ENCODE measurements around the gene ITPR3.
"Not testable (repeated sequence)": the region's sequence is repeated elsewhere in the genome, so short reads cannot be mapped to it uniquely, and the experiment has no call there.

Gene ITPR3

GRCh38 chr6:33590531-33591198, 30.5 kb upstream of the ITPR3 start:
- DNase-seq (ENCODE audit: low read depth in 1 of 2, low spot score in 1 of 2), result no peak

DNA sequence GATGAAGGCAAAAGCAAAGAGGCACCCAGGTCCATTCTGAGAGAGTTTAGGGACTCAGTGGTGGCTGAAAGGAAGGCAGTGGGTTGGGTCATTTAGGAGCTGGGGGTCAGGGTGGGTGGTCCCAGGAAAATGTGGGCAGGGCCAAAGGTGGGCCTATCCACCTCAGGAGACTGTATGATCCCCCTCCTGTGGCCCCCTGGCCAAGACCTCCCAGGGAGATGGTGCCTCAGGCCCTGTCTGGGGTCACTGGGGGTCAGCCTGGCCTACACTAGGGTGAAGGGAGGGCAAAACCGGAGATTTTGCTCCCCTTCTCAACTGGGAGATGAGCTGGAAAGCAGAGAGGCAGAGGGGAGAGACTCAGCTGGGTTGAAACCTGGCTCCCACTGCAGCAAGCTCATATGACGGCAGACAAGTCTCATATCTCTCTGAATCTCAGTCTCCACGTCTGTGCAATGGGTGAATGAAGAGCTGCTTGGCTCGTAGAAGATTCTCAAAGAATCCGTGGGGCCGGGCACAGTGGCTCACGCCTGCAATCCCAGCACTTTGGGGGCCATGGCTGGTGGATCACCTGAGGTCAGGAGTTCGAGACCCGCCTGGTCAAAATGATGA, 29.6 kb upstream of the ITPR3 start:
- no peak for DNase-seq (ENCODE audit: low read depth in 1 of 2, low spot score in 1 of 2)

GRCh38 chr6:33592280-33592594, 28.9 kb upstream of the ITPR3 start:
- no peak for DNase-seq (ENCODE audit: low read depth in 1 of 2, low spot score in 1 of 2)

DNA sequence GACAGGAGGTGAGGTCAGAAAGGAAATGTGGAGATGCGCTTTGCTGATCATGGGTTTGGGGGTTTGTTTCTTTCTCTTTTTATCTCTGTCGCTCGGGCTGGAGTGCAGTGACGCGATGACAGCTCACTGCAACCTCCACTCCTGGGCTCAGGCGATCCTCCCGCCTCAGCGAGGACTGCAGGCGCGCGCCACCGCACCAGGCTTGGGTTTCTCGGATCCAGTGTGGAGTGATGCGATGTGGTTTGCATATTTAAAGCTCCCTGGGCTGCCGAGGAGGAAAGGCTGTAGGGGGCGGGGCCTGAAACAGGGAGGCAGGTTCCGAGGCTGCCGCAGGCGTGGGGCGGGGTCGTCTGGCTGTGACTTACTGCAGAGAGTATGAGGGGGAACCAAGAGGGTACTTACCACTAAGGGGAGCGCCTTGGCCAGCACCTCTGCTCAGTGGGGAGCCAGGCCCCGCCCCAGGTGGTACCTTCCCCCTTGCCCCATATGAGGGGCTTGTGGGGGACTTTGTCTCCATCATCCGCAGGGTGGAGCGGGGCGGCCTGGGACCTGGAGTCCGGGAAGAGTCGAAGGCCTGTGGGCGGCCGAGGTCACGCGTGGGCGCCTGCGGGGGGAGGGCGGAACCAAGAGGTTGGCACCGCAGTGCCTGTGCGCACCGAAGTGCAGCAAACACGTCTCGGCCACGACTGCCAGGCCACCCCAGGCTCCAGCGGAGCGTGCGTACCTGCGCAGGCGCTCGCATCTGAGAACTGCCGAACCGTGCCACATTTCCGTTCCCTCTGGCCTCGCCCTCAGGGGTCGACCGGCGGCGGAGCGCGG, 28.3 kb upstream of the ITPR3 start:
- DNase-seq (ENCODE audit: low read depth in 1 of 2, low spot score in 1 of 2), result peak in 1 of 2 donors; percentile 28

DNA sequence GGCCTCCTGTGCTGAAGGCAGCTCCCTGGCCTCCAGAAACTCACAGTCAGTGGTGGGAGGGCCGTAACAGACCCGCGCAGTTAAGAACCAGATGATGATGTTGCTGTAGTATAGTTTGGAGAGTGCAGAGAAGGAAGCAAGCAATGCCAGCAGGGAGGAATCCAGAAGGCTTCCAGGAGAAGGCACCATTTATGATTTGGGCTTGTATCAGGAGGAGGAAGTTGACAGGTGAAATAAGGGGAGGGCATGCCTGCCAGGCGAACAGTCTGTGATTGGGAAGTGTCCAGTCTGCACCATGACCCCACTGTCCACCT, 27.8 kb upstream of the ITPR3 start:
- DNase-seq (ENCODE audit: low read depth in 1 of 2, low spot score in 1 of 2), result no peak

DNA sequence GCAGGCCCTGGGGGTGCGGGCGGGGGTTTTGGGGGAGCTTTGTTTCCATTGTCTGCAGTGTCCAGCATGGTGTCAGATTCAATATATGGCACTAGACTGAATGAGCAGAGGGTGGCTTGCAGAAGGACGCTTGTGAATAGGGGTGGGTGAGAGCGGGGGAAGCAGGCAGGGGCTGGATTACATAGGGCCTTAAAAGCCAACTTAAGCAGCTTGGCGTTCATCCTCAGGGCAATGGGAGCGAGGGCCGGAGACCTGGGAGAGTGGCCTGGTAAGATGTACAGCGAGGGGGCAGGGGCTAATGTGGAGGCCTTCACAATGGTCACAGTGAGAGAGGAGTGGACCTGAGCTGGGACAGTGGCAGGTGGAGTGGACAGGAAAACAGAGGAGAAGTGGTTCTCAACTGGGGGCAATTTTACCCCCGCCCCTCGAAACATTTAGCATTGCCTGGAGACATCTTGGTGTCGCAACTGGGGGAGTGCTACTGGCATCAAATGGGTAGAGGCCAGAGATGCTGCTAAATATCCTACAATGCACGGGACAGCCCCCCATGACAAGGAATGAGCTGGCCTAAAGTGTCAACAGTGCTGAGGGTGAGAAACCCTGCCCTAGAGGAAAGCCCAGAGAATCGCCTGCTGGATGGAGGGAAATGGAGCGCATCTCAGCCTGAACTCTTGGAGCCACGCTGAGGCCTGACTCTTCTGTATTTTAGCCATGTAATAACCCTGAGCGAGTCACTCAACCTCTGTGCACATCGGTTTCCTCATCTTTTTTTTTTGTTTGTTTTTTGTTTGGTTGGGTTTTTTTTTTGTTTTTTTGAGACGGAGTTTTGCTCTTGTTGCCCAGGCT, 25.9 kb upstream of the ITPR3 start:
- no peak for DNase-seq (ENCODE audit: low read depth in 1 of 2, low spot score in 1 of 2)

GRCh38 chr6:33596894-33597293, 24.2 kb upstream of the ITPR3 start:
- DNase-seq (ENCODE audit: low read depth in 1 of 2, low spot score in 1 of 2), result not testable (repeated sequence)

GRCh38 chr6:33597551-33598322, 23.4 kb upstream of the ITPR3 start:
- no peak for DNase-seq (ENCODE audit: low read depth in 1 of 2, low spot score in 1 of 2)

- DNase-seq (ENCODE audit: low read depth in 1 of 2, low spot score in 1 of 2), result no peak
Observed at GRCh38 chr6:33599413-33599938, 21.6 kb upstream of the ITPR3 start.

- DNase-seq (ENCODE audit: low read depth in 1 of 2, low spot score in 1 of 2), result no peak
Observed at GRCh38 chr6:33600761-33601160, 20.4 kb upstream of the ITPR3 start.

DNA sequence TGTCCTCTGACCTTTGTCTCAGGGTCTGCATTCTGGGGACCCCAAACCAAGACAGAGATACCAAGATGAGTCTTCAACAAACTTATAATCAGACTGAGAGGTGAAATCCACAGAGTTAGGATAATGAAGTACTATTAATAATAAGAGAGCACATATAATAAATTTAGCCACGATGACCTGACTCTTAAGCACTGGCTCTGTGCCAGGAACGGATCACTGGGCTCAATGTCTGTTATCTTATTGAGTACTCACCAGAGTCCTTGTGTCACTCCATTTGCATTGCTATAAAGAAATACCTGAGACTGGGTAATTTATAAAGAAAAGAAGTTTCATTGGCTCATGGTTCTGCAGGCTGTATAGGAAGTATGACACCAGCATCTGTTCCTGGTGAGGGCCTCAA, 18.9 kb upstream of the ITPR3 start:
- no peak for DNase-seq (ENCODE audit: low read depth in 1 of 2, low spot score in 1 of 2)

DNA sequence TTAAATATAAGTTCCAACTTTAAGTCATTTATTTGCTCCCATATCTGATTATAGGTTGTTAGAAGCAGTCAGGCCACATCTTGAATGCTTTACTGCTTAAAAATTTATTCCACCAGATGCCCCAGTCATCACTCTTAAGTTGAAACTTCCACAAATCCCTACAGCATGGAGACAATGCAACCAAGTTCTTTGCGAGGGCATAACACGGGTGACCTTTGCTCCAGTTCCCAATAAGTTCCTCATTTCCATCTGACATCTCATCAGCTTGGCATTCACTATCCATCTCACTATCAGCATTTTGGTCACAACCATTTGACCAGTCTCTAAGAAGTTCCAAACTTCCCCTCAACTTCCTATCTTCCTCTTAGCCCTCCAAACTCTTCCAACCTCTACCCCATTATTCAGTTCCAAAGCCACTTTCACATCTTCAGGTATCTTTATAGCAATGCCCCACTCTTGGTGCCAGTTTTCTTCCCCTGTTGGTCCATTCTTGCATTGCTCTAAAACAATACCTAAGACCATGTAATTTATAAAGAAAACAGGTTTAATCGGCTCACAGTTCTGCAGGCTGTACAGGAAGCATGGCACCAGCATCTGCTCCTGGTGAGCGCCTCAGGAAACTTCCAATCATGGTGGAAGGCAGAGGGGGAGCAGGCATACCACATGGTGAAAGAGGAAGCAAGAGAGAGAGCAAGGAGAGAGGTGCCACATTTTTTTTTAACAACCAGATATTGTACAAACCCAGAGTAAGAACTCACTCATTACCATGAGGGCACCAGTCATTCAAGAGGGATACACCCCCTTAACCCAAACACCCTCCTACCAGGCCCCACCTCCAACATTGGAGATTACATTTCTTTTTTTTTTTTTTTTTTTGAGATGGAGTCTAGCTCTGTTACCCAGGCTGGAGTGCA, 15.9 kb upstream of the ITPR3 start:
- no peak for DNase-seq (ENCODE audit: low read depth in 1 of 2, low spot score in 1 of 2)

DNA sequence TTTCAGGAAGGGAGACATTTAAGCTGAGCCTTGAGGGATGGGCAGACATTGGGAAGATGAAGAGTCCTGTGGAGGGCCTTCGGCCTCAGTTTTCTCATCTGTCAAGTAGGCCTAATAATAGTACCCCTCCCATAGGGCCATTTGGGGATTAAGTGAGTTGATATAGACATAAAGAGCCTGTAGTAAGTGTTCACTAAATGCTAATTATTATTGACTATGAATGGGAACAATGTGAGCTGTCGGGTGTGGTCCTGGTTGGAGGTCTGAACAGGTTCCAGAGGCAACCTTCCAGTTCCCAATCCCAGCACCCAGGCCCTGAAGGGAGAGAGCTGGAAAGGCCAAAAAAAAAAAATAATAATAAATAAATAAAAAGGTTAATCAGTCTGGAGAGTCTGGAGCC, 14.5 kb upstream of the ITPR3 start:
- no peak for DNase-seq (ENCODE audit: low read depth in 1 of 2, low spot score in 1 of 2)

DNA sequence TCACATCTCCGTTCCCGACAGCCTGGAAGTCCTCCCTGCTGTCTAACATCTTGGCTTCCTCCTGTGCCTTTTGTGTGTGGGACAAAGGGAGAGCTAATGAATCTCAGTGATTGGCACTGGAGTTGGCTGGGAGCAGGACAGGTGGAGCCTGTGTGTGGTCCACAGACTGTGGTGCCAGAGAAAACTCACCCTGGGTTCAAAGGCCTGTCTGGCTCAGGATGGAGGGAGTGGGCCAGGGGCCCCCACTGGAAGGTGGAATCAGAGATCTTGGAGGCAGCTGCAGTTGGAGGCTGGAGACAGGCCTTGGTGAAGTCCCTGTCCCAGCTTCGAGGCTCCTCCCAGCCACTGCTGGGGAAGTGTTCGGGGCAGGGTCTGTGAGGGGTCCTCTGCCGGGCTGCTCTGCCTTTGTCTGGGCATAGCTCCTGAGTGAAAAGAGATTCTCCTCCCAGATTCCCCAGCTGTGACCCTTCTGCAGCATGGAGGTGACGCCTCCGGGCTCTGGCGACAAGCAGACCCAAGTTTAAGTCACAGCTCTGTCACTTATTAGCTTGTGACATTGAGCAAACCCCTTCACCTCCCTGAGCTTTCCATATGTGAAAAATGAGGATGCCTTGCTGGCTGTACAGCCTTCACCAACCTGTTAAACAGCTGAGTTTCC, 13.9 kb upstream of the ITPR3 start:
- DNase-seq (ENCODE audit: low read depth in 1 of 2, low spot score in 1 of 2), result no peak

DNA sequence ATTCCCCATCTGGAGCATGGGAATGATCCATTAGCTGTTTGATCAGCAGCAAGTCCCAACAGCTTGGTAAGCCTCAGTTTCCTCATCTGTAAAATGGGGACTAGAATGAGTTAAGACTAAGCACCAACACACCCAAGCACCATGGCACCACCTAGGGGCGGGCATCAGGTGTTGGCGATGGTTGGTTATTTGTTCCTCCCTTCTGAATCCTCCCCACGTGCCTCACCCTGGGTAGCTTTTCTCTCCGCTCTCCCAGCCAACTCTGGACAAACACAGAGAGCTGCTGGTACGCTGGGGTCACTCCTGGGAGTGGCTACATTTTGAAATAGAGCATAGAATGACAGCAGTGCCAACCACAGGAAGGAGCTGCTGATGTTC, 13.3 kb upstream of the ITPR3 start:
- DNase-seq (ENCODE audit: low read depth in 1 of 2, low spot score in 1 of 2), result no peak

- DNase-seq (ENCODE audit: low read depth in 1 of 2, low spot score in 1 of 2), result no peak
Observed at GRCh38 chr6:33609019-33609418, 12.1 kb upstream of the ITPR3 start.

DNA sequence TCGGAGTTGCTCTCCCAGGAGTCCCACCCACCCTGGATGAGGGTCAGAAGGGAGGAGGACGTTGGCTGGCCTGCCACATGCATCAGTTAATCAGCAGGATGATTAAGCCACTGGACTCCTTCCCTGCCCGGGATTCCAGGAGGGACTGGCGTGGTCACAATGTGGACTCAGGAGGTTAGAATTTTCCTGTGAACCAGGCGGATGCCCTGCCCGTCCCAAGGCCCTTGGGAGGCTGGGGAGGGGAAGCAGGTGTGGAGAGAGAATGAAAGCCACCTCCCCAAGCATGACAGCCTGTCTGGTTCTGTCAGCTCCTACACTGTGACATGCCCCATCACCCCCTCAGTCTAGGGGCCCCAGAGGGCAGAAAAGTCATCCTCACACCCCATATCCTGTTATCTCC, 11.6 kb upstream of the ITPR3 start:
- no peak for DNase-seq (ENCODE audit: low read depth in 1 of 2, low spot score in 1 of 2)

DNA sequence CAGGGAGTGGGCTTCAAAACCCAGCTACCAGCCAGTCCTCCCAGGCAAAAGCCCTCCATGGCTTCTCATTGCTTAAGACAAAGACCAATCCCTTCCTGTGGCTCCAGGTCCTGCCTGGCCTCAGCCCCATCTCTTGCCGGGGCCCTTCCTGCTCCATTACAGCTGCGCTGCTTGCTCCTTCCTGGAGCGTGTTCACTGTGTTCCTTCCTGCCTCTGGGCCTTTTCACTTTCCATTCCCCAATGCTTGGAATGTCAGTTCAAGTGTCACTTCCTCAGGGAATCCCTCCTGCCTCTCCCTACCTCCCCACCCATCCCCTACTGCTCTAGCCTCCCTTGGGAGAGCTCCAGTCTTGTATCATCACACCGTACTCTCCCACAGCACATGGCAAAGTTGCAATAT, 11.1 kb upstream of the ITPR3 start:
- DNase-seq (ENCODE audit: low read depth in 1 of 2, low spot score in 1 of 2), result no peak

All from activated T-helper 1 cell treated with anti-CD3 and anti-CD28 coated beads, Interleukin-2, amount 50 U/mL, for 16 hours (primary cell).